ENCODE results near the gene COL6A2.

GRCh38 chr21:46061950-46062349, 36.0 kb upstream of the COL6A2 start:
- TF ChIP-seq EZH2phosphoT487 (IDR thresholded peaks at IDR 0.05; ENCODE audit: low read depth, severe bottlenecking, unreplicated experiment), result no peak
- TF ChIP-seq CTCF (IDR thresholded peaks at IDR 0.05; ENCODE audit: poor library complexity), result no peak
